ENCODE results near the gene OR10D3. TPM values are rescaled to one million over a fixed set of nuclear protein-coding genes. Genes with fewer than 3 reads are reported as not detected.
"Not testable (repeated sequence)": the region's sequence is repeated elsewhere in the genome, so short reads cannot be mapped to it uniquely, and the experiment has no call there.

The OR10D3 gene
- total RNA-seq, 2 donors from 2014 or later, result not detected

- no peaks in the 10 kb centered on the region for H3K9me3 Mint-ChIP-seq
- H3K4me3 Mint-ChIP-seq, result no peak overlapping the region
- ATAC-seq, result peak in 1 of 2 donors; percentile 59
- no peak overlapping the region for H3K27ac Mint-ChIP-seq
- peaks cover 0 to 8% of the 10 kb centered on the region in 2 donors for H3K27me3 Mint-ChIP-seq
- H3K36me3 Mint-ChIP-seq, result no peaks in the 10 kb centered on the region
- H3K4me1 Mint-ChIP-seq (ENCODE audit: low read depth in 2 of 2), result no peaks in the 10 kb centered on the region
- no peak for DNase-seq (ENCODE audit: low spot score)
Observed at GRCh38 chr11:124204008-124204407, 20.9 kb downstream of the OR10D3 start.

DNA sequence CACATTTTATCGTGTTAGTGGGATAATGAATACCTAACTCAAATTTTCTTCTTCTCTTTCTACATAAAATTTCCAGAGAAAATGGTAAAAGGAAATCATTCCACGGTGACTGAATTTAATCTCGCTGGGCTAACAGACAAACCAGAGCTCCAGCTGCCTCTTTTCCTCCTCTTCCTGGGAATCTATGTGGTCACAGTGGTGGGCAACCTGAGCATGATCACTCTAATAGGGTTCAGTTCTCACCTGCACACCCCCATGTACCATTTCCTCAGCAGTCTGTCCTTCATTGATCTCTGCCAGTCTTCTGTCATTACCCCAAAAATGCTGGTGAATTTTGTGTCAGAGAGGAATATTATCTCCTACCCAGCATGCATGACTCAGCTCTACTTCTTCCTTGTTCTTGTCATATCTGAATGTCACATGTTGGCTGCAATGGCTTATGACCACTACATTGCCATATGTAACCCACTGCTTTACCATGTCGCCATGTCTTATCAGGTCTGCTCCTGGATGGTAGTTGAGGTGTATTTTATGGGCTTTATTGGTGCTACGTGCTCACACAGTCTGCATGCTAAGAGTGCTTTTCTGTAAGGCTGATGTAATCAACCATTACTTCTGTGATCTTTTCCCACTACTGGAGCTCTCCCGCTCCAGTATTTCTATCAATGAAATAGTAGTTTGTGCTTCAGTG, 24.1 kb downstream of the OR10D3 start:
- Mint-ChIP-seq H3K27me3 (peaks cover 0 to 6% of the 10 kb centered on the region in 2 donors), H3K4me1 (ENCODE audit: low read depth in 2 of 2) (no peaks in the 10 kb centered on the region), H3K27ac (no peak overlapping the region), H3K9me3 (no peaks in the 10 kb centered on the region), H3K36me3 (no peaks in the 10 kb centered on the region), H3K4me3 (no peak overlapping the region)
- DNase-seq (ENCODE audit: low spot score) (no peak), ATAC-seq (no peak)

DNA sequence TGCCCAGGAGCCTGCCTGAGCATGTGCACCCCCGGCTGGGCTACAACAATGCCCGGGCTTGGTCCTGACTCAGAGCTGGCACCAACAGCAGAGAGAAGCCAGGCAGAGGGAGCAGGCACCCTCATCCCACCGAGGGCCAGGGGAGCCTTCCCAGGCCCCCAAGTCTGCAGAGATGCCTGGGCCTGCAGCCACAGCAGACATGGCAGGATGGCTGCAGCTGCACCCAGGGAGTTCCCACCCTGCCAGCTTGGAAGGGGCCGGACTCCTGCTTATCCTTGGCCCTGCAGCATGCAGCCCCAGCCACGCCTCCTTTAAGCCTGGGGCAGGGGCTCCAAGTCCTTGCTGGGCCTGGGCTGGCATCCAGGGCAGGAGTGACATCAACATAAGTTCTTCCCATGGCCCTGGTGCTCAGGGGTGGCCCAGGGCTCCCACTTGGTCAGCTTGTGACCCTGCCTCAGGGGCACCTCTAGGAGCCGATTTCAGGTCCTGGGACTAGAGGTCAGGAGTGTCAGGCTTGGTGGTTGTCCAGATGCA, 26.7 kb downstream of the OR10D3 start:
- Mint-ChIP-seq H3K27ac (no peak overlapping the region), H3K9me3 (no peaks in the 10 kb centered on the region), H3K27me3 (peaks cover 0 to 4% of the 10 kb centered on the region in 2 donors), H3K4me3 (no peak overlapping the region), H3K4me1 (ENCODE audit: low read depth in 2 of 2) (no peaks in the 10 kb centered on the region), H3K36me3 (no peaks in the 10 kb centered on the region)
- ATAC-seq, result peak in 1 of 2 donors; percentile 34
- DNase-seq (ENCODE audit: low spot score), result no peak

GRCh38 chr11:124210421-124210820, 27.3 kb downstream of the OR10D3 start:
- Mint-ChIP-seq H3K36me3 (no peaks in the 10 kb centered on the region), H3K27ac (no peak overlapping the region), H3K27me3 (peaks cover 0 to 4% of the 10 kb centered on the region in 2 donors), H3K4me3 (no peak overlapping the region), H3K4me1 (ENCODE audit: low read depth in 2 of 2) (no peaks in the 10 kb centered on the region), H3K9me3 (no peaks in the 10 kb centered on the region)
- ATAC-seq (peak in 1 of 2 donors; percentile 13), DNase-seq (ENCODE audit: low spot score) (no peak)

DNA sequence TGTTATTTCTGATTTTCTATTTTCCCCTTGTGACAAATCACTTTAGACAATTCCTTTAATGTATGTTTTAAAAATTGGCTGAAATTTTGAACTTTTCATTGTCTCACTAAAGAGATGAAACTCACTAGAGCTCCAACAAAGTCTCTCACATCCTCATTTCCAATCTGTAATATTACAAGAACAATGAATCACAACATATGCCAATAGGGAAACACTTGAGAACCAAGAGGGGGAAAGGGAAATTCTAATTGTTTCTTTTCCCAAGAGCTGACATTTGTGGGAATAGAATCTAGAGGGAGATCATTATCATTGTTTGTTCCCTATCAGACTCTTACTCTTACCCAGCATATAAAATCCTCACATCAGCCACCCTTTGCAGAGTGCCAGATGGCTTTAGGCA, 28.2 kb downstream of the OR10D3 start:
- no peak for DNase-seq (ENCODE audit: low spot score)
- no peak overlapping the region for H3K4me3 Mint-ChIP-seq
- no peak overlapping the region for H3K27ac Mint-ChIP-seq
- no peak for ATAC-seq
- no peaks in the 10 kb centered on the region for H3K36me3 Mint-ChIP-seq
- H3K4me1 Mint-ChIP-seq (ENCODE audit: low read depth in 2 of 2), result no peaks in the 10 kb centered on the region
- peaks cover 0 to 4% of the 10 kb centered on the region in 2 donors for H3K27me3 Mint-ChIP-seq
- no peaks in the 10 kb centered on the region for H3K9me3 Mint-ChIP-seq

DNA sequence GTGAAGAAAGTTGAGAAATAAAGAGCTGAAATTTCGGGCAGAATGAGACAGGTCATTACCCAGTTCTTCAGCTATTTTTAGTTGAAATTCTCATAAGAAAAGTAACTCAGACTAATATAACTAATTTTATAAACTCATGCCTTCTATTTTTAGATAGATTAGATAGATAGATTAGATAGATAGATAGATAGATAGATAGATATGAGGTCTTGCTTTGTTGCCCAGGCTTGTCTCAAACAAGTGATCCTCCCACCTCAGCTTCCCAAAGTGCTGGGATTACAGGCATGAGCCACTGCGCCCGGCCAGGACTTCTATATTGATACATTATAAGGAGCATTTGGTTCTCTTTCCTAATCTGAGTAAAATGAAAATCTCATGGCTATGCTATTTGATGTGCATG, 30.9 kb downstream of the OR10D3 start:
- ATAC-seq (no peak), DNase-seq (ENCODE audit: low spot score) (no peak)
- Mint-ChIP-seq H3K4me3 (no peak overlapping the region), H3K27ac (no peak overlapping the region), H3K4me1 (ENCODE audit: low read depth in 2 of 2) (no peaks in the 10 kb centered on the region), H3K27me3 (peaks cover 4 to 7% of the 10 kb centered on the region in 2 donors), H3K9me3 (no peaks in the 10 kb centered on the region), H3K36me3 (no peaks in the 10 kb centered on the region)

DNA sequence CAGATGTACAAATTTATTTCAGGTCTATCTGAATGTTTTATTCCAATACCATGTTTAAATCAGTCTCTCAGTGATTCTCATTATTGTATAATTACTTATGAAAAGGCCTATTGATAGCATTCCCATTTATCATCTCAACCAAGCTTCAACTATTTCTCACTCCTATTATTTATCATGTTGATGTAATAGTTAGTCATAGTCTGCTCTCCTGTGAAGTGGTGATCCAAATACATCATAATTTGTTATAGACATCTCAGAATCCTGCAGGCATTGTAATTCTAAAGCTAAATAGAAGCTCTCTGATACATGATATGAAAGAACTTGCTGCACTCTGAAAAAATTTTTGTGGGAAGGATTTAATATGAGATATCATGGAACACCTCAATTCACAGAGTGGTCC, 36.0 kb downstream of the OR10D3 start:
- DNase-seq (ENCODE audit: low spot score), result no peak
- no peaks in the 10 kb centered on the region for H3K4me1 Mint-ChIP-seq (ENCODE audit: low read depth in 2 of 2)
- H3K27me3 Mint-ChIP-seq, result peaks cover 2 to 7% of the 10 kb centered on the region in 2 donors
- no peak for ATAC-seq
- H3K4me3 Mint-ChIP-seq, result no peak overlapping the region
- no peaks in the 10 kb centered on the region for H3K36me3 Mint-ChIP-seq
- H3K27ac Mint-ChIP-seq, result no peak overlapping the region
- no peaks in the 10 kb centered on the region for H3K9me3 Mint-ChIP-seq

- DNase-seq (ENCODE audit: low spot score), result no peak
- peaks cover 2 to 19% of the 10 kb centered on the region in 2 donors for H3K27me3 Mint-ChIP-seq
- no peak overlapping the region for H3K4me3 Mint-ChIP-seq
- H3K9me3 Mint-ChIP-seq, result peaks cover 2% of the 10 kb centered on the region
- ATAC-seq, result no peak
- no peak overlapping the region for H3K27ac Mint-ChIP-seq
- H3K36me3 Mint-ChIP-seq, result no peaks in the 10 kb centered on the region
- no peaks in the 10 kb centered on the region for H3K4me1 Mint-ChIP-seq (ENCODE audit: low read depth in 2 of 2)
Observed at GRCh38 chr11:124222407-124222806, 39.3 kb downstream of the OR10D3 start.

- not testable (repeated sequence) for H3K27ac Mint-ChIP-seq; H3K9me3 Mint-ChIP-seq; DNase-seq (ENCODE audit: low spot score); H3K36me3 Mint-ChIP-seq; H3K4me1 Mint-ChIP-seq (ENCODE audit: low read depth in 2 of 2); H3K4me3 Mint-ChIP-seq
- ATAC-seq, result peak in 1 of 2 donors; percentile 41
- H3K27me3 Mint-ChIP-seq, result peaks cover 2 to 25% of the 10 kb centered on the region in 2 donors
Observed at GRCh38 chr11:124224618-124225423, 41.7 kb downstream of the OR10D3 start.

DNA sequence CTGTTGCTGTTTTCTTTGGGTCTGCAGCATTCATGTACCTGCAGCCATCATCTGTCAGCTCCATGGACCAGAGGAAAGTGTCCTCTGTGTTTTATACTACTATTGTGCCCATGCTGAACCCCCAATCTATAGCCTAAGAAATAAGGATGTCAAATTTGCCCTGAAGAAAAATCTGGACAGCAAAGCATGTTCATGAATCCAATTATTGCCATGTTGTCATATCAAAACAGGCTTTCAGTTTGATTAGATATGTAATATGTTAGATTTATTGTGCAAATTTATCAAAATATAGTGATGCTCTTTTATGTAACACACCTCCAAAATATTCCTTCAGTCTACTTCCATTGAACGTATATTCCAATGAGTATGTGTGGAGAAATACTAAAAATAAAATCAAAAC, 42.3 kb downstream of the OR10D3 start:
- ATAC-seq, result no peak
- no peak overlapping the region for H3K4me3 Mint-ChIP-seq
- no peaks in the 10 kb centered on the region for H3K4me1 Mint-ChIP-seq (ENCODE audit: low read depth in 2 of 2)
- peaks cover 2% of the 10 kb centered on the region for H3K9me3 Mint-ChIP-seq
- H3K27ac Mint-ChIP-seq, result no peak overlapping the region
- no peaks in the 10 kb centered on the region for H3K36me3 Mint-ChIP-seq
- peaks cover 2 to 25% of the 10 kb centered on the region in 2 donors for H3K27me3 Mint-ChIP-seq
- no peak for DNase-seq (ENCODE audit: low spot score)

- Mint-ChIP-seq H3K27me3 (no peaks in the 10 kb centered on the region), H3K4me3 (no peak overlapping the region), H3K4me1 (ENCODE audit: low read depth in 2 of 2) (no peaks in the 10 kb centered on the region), H3K36me3 (no peaks in the 10 kb centered on the region), H3K9me3 (no peaks in the 10 kb centered on the region), H3K27ac (no peak overlapping the region)
- DNase-seq (ENCODE audit: low spot score) (no peak), ATAC-seq (no peak)
Observed at GRCh38 chr11:124233376-124233775, 50.2 kb downstream of the OR10D3 start.

Other genes starting within 250 kb of the OR10D3 start
- gene OR4D5, start 243.7 kb upstream of the OR10D3 start, total RNA-seq, result not detected
- not detected for gene OR6T1, start 239.5 kb upstream of the OR10D3 start, total RNA-seq
- not detected for gene OR10S1, start 205.6 kb upstream of the OR10D3 start, total RNA-seq
- gene OR10G6, start 188.2 kb upstream of the OR10D3 start, total RNA-seq, result not detected
- gene OR10G4, start 170.3 kb upstream of the OR10D3 start, total RNA-seq, result not detected
- not detected for gene OR10G9, start 160.3 kb upstream of the OR10D3 start, total RNA-seq
- gene OR10G8, start 156.5 kb upstream of the OR10D3 start, total RNA-seq, result not detected
- not detected for gene OR10G7, start 142.0 kb upstream of the OR10D3 start, total RNA-seq
- 10 to 100 TPM in 1 of 2 donors, 1 to 10 TPM in 1; 4.4 to 12.5 TPM for gene VWA5A, start 67.9 kb upstream of the OR10D3 start, total RNA-seq
- not detected for gene OR8G1, start 57.8 kb downstream of the OR10D3 start, total RNA-seq
- gene OR8G5, start 73.0 kb downstream of the OR10D3 start, total RNA-seq, result not detected
- gene OR8D1, start 130.6 kb downstream of the OR10D3 start, total RNA-seq, result not detected
- gene OR8D2, start 136.9 kb downstream of the OR10D3 start, total RNA-seq, result not detected
- gene OR8B2, start 201.2 kb downstream of the OR10D3 start, total RNA-seq, result not detected
- not detected for gene OR8B3, start 215.7 kb downstream of the OR10D3 start, total RNA-seq
- gene OR8B4, start 241.5 kb downstream of the OR10D3 start, total RNA-seq, result not detected